Esophagus muscularis mucosa (tissue), 4 donors: Measurements from ENCODE around the gene SEMA5B.

Source experiments
- CTCF ChIP-seq, 3 experiments: fragments of 200-600 bp in 2 of 3; fragments of 450-650 bp in 1 of 3; sonication (generic) in 2 of 3; IDR thresholded peaks; one replicate each; pipeline ENCODE4 v1.5.1; 2017 to 2019; ENCODE audit warnings: antibody characterized with exemption in 3 of 3, mild to moderate bottlenecking in 2 of 3, moderate library complexity in 1 of 3
- EP300 ChIP-seq: sonication (generic); formaldehyde crosslinking; IDR thresholded peaks from one replicate; pipeline ENCODE4 v1.6.1; 2017; ENCODE audit warnings: antibody characterized with exemption
- POLR2A ChIP-seq: fragments of 450-650 bp; IDR thresholded peaks from one replicate; pipeline ENCODE4 v1.6.1; 2017; ENCODE audit warnings: antibody characterized with exemption, moderate library complexity, mild to moderate bottlenecking, low read depth
- POLR2AphosphoS5 ChIP-seq, 2 donors: sonication (generic); formaldehyde crosslinking; IDR thresholded peaks; one replicate each; pipeline ENCODE4 v1.6.1; 2017; ENCODE audit warnings: antibody characterized with exemption in 2 of 2

GRCh38 chr3:122911901-122912300, 115.7 kb downstream of the SEMA5B start:
- TF ChIP-seq CTCF (IDR thresholded peaks at IDR 0.05), result no peak
- TF ChIP-seq POLR2A, result no peak
- no peak for TF ChIP-seq EP300
- no peak for TF ChIP-seq POLR2AphosphoS5 (IDR thresholded peaks at IDR 0.05)
